Endothelial cell of umbilical vein (primary cell): ENCODE measurements around the gene STRN.

Source experiments
- EZH2 ChIP-seq: IDR thresholded peaks from 2 replicates; pipeline ENCODE4 v1.6.1; 2012; ENCODE audit warnings: borderline replicate concordance, low read depth, mild to moderate bottlenecking, moderate library complexity, low read length, inconsistent platforms; ENCODE audit not compliant: severe bottlenecking
- JUN ChIP-seq: IDR thresholded peaks from 2 replicates; pipeline ENCODE4 v1.6.1; 2011; ENCODE audit warnings: borderline replicate concordance, low read depth; ENCODE audit not compliant: insufficient read length, insufficient read depth
- POLR2AphosphoS5 ChIP-seq: IDR thresholded peaks from 2 replicates; pipeline ENCODE4 v1.6.1; 2012; ENCODE audit warnings: low read depth, mild to moderate bottlenecking, control low read depth, low read length, moderate library complexity; ENCODE audit not compliant: insufficient read depth
- TF ChIP-seq, protein P1 (sequence below): IDR thresholded peaks from 2 replicates; pipeline ENCODE4 v1.6.1; 2011; ENCODE audit not compliant: insufficient read depth, insufficient read length

DNA sequence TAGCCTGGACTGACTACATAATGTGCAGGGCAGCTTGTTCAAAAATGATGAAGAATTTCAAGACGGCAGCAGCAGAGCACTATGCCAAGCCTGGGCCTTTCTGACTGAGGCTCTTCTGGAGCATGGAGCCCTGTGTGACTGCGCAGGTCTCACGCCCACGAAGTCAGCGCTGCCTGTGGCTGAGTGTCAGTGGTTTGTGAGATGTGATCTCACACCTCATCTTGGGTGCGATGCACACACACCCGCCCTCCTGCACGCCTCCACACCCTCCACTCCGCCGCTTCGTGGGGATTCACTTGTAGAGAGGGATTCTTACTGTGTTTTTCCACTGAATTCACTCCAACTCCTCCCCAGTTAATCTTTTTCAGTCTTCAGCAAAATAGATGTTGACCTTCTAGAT lies 166.0 kb downstream of the STRN start:
- TF ChIP-seq EZH2 (no peak), JUN (no peak), POLR2AphosphoS5 (no peak)
- TF ChIP-seq, protein P1, sequence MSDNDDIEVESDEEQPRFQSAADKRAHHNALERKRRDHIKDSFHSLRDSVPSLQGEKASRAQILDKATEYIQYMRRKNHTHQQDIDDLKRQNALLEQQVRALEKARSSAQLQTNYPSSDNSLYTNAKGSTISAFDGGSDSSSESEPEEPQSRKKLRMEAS, result no peak
